Measurements from ENCODE around the gene TNRC6B. TPM values are rescaled to one million over a fixed set of nuclear protein-coding genes. Genes with fewer than 3 reads are reported as not detected.

Gene TNRC6B
- total and polyA plus RNA-seq, 2 of the 13 experiments (the other 11 are each of a cell fraction or from before 2014, with no cell fraction given) = 8.9 to 13.2 TPM

- no peak for TF ChIP-seq FOXK2 (IDR thresholded peaks at IDR 0.05)
- TF ChIP-seq ZNF646 (CRISPR knock-in tag; IDR thresholded peaks at IDR 0.05) = no peak; the same call in 1 of the 2 replicates
- TF ChIP-seq HINFP (CRISPR knock-in tag; IDR thresholded peaks at IDR 0.05; ENCODE audit: low read depth) = no peak
- no peak for TF ChIP-seq NR0B2 (CRISPR knock-in tag; IDR thresholded peaks at IDR 0.05)
- peak; percentile 44; the same call in 1 of the 2 replicates for TF ChIP-seq HNF4A (CRISPR knock-in tag; IDR thresholded peaks at IDR 0.05)
- no peak for TF ChIP-seq CAMTA2 (CRISPR knock-in tag; IDR thresholded peaks at IDR 0.05; ENCODE audit: borderline replicate concordance)
- TF ChIP-seq NR2F1 (CRISPR knock-in tag; IDR thresholded peaks at IDR 0.05) = peak; percentile 26 to 30; a peak in 1 of 4 replicates
- peak; percentile 81 for TF ChIP-seq CEBPG (CRISPR knock-in tag; IDR thresholded peaks at IDR 0.05)
- TF ChIP-seq FOXO4 (CRISPR knock-in tag; conservative IDR thresholded peaks at IDR 0.05) = no peak
- TF ChIP-seq MYPOP (CRISPR knock-in tag; IDR thresholded peaks at IDR 0.05) = peak; percentile 46; the same call in 1 of the 2 replicates
- no peak for TF ChIP-seq ZNF569 (CRISPR knock-in tag; IDR thresholded peaks at IDR 0.05; ENCODE audit: borderline replicate concordance)
- peak; percentile 53; the same call in 1 of the 2 replicates for TF ChIP-seq ZNF788 (CRISPR knock-in tag; IDR thresholded peaks at IDR 0.05; ENCODE audit: borderline replicate concordance)
- TF ChIP-seq MAZ (IDR thresholded peaks at IDR 0.05; ENCODE audit: borderline replicate concordance, low read depth, low read length) = no peak
- peak; percentile 37; the same call in 1 of the 2 replicates for TF ChIP-seq MAZ (CRISPR knock-in tag; IDR thresholded peaks at IDR 0.05; ENCODE audit: low read depth)
- TF ChIP-seq ZNF7 (CRISPR knock-in tag; IDR thresholded peaks at IDR 0.05) = no peak; the same call in 1 of the 2 replicates
- TF ChIP-seq HNF1B (CRISPR knock-in tag; IDR thresholded peaks at IDR 0.05) = no peak
Measured at GRCh38 chr22:40156001-40156516, 21.7 kb upstream of the TNRC6B start (continued).
